HPDE6-E6E7 (cell line): ENCODE results near the gene CAMSAP1.
"Not testable (repeated sequence)": the region's sequence is repeated elsewhere in the genome, so short reads cannot be mapped to it uniquely, and the experiment has no call there.

ENCODE experiments used
- DNase-seq: peaks from one replicate; pipeline ENCODE4 v3.0.0; 2011; ENCODE audit warnings: missing footprints; ENCODE audit errors: extremely low spot score

Gene CAMSAP1

GRCh38 chr9:135901031-135901758, 6.2 kb downstream of the CAMSAP1 start:
- no peak for DNase-seq

DNA sequence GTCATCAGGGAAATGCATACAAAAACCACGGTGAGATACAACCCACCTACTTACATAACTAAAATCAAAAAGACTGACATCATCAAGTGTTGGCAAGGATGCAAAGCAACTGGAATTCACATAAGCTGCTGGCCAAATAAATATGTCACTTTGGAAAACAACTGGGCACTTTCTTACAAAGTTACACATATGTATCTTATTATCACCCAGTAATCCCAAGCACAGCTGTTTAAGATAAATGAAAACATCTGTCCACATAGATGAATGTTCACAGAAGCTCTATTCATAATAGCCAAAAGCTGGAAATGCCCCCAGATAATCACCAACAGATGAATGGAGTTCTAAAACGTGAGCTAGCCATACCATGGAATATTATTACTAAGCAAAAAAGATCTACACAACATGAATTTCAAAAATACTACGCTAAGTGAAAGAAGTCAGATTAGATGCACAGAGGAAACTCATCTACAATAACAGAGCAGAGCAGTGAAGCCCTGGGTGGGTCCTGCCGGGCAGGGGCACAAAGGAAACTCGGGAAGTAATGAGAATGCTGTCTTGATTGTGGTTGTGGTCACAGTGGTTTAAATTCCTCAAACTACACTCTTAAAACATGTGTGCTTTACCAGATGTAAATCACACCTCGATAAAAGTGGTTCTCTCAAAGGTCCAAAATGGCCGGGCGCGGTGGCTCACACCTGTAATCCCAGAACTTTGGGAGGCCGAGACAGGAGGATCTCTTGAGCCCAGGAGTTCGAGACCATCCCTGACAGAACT, 8.5 kb downstream of the CAMSAP1 start:
- no peak for DNase-seq

- no peak for DNase-seq
Observed at GRCh38 chr9:135896626-135897025, 10.7 kb downstream of the CAMSAP1 start.

- no peak for DNase-seq
Observed at GRCh38 chr9:135896205-135896604, 11.1 kb downstream of the CAMSAP1 start.

- DNase-seq: no peak
Observed at GRCh38 chr9:135895202-135895848, 12.0 kb downstream of the CAMSAP1 start.

DNA sequence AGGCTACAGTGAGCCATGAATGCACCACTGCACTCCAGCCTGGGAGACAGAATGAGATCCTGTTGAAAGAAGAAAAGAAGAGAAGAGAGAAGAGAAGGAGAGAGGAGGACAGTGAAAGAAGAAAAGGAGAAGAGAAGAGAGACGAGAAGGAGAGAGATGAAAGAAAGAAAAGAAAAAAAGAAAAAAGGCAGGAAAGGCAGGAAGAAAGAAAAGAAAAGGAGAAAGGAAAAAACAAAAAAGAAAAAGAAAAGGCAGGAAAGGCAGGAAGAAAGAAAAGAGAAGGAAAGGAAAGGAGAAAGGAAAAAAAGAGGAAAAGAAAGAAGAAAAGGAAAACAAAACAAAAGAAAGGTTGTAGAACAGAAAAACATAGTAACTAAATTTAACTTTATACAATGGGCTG, 14.2 kb downstream of the CAMSAP1 start:
- DNase-seq: no peak

DNA sequence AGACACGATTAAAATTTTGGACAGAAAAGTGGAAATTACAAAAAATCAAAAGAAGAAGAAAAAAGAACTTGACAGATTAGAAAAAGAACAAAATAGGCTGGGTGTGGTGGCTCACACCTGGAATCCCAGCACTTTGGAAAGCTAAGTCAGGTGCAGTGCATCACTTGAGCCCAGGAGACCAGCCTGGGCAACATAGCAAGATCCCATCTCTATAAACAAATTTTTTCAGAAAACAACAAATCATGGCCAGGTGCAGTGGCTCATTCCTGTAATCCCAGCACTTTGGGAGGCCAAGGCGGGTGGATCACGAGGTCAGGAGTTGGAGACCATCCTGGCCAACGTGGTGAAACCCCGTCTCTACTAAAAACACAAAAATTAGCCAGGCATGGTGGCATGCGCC, 15.0 kb downstream of the CAMSAP1 start:
- DNase-seq: not testable (repeated sequence)

GRCh38 chr9:135891027-135891631, 16.2 kb downstream of the CAMSAP1 start:
- DNase-seq: peak; percentile 59

DNA sequence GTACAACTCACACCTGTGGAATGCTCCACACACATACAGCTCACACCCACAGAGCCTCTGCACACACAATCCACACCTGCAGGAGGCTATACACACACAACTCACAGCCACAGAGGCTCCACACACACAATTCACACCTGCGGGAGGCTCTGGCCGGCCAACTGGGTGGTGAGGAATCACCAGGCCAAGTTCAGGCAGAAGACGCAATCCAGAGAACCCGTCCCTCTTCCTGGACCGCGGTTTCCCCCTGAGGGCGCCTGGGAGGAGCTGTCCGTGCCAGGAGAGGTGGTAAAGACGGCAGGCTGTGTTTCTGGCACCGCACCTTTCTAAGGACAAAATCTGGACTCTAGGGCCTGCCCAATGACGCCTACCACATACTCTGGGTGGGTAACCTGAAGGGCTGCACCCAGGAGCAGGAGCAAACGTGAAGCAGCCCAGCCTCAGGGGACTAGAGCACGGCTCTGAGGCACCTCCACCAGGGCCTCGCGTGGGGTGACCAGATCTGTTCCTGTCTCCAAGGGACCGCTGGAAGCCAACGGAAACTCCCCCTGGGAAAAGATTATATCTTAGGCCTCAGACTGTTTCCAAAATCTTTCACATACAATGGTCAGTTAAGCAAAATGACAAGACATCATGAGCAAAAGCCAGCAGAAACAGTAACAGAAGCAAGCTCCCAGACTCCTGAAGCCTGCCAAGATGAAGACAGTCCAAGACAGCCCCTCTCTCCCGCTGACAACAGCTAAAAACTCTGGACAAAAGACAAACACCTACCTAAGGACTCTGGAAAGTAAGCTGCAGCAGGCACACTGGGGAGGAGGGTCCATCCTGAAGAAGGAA, 16.9 kb downstream of the CAMSAP1 start:
- peak; percentile 39 for DNase-seq

DNA sequence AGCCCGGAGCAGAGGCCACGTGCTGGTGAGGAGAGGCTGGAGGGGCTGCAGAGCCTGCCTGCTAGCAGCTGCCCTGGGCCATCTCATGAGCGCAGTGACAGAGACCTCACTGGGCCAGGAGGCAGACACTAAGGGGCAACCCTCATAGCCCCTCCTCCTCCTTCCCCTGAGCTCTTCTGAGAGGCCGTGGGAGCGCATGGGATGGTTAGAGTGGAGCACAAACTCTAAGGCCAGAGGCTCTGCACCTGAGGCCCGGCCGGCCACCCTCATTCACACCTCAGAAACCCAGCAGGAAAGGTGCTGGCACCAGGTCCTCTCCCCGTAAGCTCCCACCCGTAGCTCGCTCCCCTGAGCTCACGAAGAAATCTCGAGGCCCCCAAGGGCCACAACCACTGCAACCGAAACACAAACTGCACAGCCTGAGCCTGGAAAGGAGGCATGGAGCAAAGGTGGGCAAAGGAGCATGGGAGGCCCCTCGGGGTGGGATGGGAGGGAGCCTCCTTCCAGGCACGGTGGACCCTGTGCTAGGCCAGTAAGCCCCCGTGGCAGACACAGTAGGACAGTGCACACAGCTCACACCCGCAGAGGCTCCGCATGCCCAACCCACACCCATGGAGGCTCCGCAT, 17.7 kb downstream of the CAMSAP1 start:
- no peak for DNase-seq

DNA sequence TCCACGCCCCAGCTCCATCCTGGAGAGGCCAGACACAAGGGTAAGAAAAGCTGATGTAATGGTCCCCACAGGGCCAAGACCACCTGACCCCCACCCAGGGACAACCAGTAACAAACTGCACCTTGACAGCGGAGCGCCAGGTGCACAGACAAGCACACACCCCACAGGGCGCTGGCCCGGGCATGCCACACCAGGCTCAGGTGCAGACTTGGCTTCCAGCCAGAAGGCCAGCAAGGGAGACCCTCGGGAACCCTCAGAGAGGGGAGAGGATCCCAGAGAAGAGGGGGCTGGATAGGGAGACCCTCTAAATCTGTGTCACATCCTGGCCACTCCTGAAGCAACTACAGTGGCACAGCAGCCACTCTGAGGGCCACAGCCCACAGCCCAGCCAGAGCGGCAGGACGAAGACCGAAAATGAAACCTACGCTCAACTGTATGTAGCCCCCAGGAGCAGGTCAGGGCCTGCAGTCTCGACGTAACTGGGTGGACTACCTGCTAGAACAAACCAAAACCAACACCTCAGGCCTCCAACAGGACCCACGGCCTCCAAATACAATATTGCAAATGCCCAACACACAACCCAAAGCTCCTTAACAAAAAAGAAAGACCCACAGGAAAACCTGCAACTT, 18.5 kb downstream of the CAMSAP1 start:
- DNase-seq: no peak

DNA sequence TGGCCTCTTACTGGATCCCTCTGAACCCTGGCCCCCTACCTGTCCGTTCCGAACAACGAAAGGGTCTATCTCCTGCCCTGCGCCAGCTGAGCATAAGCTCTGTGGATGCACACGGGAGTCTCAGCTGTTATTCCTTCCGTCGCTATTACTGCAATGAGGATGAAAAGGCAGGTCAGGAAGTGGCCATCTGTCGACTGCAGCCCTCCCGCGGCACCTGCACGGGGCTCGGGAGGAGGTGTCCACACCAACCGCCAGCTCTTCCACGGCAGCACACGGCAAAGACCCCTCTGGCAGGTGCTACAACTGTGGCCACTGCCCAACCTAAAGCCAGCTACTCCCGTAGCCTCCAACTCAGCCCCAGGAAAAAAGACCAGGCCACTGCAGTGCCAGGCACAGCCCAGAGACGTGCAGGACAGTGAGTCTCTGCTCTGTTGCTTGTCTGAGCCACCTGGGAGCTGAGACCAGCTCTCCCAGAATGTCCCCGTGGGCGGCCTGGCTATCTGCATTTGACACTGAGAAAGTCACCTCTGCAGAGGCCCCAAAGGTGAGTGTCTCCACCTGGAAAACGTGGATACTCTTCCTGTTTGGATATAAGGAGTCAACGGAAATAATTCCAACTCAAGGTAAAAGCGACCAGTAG, 19.1 kb downstream of the CAMSAP1 start:
- no peak for DNase-seq

DNA sequence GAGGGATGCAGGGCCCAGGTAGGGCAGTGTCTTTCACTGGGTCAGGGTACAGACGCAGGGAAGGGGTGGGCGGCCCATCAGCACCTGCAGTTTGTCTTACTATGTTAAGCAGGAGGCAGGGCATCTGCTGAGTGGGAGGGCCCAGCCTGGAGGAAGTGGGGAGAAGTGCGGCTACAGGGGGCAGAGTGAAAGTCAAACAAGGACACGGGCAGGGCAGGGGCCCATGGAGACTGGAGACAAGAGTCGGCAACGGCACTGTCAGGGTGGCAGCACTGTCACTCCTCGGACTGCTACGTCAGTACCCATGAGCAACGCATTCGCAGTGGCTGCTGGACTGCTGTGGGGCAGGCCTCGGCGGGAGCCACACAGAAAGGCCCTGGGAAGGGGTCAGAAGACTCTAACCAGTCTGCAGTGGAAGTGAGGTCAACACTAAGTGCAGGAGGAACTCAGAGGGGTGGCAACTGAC, 19.7 kb downstream of the CAMSAP1 start:
- no peak for DNase-seq

DNA sequence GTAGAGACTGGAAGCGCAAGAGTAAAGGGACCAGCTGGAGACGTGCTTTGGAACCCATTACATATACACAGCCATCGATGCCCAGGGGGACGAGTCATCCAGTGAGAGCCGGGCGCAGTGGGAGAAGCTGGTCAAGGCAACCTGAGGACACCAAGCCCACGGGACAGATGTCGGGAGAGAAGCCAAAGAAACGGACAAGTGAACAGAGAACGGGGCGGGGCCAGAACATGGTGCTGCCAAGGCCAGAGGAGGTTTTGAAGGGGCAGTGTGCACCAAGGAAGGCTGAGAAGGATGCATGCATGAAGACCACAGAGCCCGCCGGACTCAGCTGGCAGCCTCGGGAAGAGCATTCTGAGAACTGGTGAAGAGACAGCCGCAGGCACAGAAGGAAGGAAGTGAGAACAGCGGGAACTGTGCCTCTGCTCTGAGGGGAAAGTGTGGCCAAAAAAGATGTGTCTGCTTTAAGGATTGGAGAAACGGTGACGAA, 20.3 kb downstream of the CAMSAP1 start:
- no peak for DNase-seq

GRCh38 chr9:135886147-135886981, 21.0 kb downstream of the CAMSAP1 start:
- DNase-seq: no peak

GRCh38 chr9:135885100-135885853, 22.1 kb downstream of the CAMSAP1 start:
- DNase-seq: no peak

GRCh38 chr9:135884328-135885035, 22.9 kb downstream of the CAMSAP1 start:
- DNase-seq: no peak
